ENCODE measurements around the gene RNU1-4. TPM values are rescaled to one million over a fixed set of nuclear protein-coding genes. Genes with fewer than 3 reads are reported as not detected.
A peak's percentile ranks its signal among the peaks of the same experiment; 100 is the strongest.
"Not testable (repeated sequence)": the region's sequence is repeated elsewhere in the genome, so short reads cannot be mapped to it uniquely, and the experiment has no call there.

Gene RNU1-4
- total RNA-seq, 1 experiment from 2014 or later = under 0.01 TPM

DNA sequence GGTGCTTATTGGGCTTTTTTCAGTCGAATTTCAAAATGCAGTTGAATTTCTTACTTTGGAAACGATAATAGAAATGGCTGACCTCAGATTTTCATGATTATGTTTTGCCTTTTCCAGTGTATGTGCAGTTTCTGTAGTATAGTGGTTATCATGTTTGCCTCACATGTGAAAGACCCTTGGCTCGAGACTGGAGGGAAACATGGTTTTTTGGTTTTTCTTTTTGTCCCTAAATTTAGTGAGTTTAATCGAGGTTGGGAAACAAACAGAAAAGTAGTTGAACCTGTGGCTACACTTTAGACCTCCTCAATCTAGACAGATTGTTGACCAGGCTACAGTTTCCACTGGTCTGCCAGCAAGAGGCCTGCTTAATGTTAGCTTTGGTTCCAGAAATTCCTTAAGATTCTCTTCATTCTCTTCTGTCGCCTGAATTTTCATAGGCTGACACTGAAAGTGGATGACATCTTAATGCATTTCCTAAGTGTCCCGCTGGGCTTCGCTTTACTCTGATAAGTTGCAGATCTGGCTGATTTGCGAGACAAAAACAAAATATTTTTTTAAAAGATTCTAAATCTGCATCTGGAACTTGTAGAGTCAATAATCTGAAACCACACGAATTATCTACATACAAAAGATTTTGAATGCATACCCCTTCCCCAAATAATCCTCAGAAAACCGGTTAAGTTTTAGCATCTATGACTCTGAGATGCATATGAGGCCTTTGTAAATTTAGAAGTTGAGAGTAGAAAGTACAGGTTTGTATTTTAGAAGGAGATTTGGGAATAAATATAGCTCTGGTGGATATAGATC is 14.7 kb upstream of the RNU1-4 start:
- not testable (repeated sequence) for DNase-seq (ENCODE audit: extremely low read depth, low read depth)

DNA sequence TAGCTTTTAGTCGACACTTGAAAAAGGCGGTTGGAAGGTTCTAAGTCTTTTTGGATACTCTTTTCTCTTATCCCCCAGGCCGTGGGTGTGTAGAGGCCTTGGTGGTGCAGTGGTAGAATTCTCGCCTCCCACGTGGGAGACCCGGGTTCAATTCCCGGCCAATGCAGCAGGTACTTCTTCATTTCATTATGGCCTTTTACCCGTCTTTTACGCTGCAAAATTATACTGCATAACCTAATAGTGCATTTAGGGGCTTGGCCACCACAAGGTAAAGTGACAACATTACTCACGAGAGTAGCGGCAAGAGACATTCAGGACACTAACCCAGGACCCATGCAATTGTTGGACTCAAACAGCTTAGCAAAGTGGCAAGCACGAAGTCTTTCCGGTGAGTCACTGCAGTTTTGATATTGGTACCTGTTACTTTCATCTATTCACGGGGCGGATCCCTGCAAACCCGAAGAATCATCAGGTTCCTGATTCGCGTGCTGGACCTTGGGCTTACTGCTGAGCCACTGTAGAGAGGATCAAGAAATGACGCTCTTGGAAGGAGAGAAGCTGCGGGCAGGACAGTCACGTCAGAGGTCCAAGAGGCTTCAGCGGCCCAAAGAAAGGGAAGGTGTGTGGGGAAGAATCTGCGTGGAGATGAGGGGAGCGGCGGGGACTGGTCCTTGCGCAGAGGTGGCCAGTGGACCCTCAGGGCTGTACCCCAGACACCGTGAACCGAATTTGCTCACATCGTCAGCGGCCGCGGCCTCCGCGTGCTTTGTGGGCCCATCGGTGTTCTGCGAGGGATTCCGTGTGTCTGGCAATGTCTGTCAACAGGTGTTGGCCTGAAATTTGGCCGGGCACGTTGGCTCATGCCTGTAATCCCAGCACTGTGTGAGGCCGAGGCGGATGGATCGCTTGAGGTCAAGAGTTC is 12.9 kb upstream of the RNU1-4 start:
- DNase-seq (ENCODE audit: extremely low read depth, low read depth) = peak; percentile 52

DNA sequence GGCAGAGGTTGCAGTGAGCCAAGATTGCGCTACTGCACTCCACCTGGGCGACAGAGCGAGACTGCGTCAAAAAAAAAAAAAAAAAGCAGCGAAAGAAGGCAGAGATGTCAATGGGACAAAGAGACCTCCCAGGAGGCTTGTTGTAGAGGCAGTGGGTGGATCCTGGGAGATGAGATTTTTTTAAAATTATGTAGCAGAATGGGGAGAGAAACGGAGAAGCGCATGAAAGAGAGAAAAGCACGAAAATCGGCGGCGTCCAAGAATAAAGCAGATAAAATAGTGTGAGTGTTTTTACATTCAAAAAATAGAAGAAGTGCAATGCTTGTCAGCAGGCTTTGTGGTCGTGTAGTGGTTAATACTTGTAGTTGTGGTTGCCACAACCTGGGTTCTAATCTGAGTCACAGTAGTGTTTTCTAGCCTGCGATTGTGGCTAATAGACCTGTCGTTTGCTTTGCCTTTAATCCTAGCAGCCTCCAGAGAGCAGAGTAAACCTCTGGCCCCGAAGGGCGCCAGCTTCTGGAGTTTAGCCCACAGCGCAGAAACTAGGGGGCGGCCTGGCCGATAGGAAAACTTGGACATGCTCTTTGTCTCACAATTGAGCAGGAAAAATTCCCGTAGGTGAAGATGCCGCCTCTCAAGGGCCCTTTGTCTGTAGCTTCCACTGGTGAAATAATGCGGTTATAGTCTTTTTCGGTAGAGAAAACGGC is 11.9 kb upstream of the RNU1-4 start:
- DNase-seq (ENCODE audit: extremely low read depth, low read depth) = not testable (repeated sequence)

DNA sequence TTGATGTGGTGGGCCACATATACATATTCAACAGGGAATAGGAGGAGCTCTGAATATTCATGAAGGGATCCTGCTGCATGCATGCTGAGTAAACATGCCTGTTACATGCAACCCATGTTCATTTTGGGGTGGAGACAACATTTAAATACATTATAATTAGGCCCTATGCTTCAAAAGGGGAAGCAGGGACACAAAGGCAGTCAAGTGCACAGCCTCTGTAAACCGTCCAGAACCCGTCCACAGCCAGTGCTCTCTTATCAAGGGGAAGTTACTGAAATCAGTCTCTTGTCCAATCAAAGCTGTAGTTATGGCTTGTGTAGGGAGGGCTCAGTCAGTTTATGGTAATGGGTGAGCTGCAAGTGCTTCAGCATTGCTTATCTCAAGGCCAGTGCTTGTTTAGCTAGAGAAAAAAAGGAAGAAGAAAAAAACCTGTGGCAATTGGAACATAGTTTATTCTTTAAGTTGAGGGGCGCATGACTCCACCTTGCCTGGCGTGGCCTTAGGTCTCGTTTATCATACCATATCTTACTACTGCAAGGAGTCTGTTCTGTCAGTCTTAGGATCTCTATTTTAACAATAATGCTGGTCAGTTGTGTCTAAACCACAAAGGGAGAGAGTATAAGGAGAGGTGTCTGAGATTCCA is 7.9 kb upstream of the RNU1-4 start:
- DNase-seq (ENCODE audit: extremely low read depth, low read depth) = not testable (repeated sequence)

DNA sequence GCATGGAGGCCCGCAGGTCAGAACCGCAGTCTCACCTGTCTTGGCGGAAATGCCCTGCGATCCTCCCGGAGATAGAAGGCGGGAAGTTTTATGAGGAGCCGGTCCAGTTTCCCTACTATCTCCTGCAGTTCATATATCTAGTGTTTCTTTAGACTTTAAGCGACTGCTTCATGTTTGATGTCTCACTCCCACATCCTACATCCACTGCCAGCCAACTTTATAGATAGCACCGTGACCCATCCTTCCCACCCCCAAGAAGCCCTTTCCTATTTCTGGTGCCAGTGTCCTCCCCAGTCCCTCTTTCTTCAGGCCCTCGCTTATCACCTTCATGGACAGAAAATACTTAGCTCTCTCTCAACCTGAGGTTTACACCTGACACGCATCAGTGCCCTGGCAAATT is 914 bp downstream of the RNU1-4 start:
- not testable (repeated sequence) for DNase-seq (ENCODE audit: extremely low read depth, low read depth)

DNA sequence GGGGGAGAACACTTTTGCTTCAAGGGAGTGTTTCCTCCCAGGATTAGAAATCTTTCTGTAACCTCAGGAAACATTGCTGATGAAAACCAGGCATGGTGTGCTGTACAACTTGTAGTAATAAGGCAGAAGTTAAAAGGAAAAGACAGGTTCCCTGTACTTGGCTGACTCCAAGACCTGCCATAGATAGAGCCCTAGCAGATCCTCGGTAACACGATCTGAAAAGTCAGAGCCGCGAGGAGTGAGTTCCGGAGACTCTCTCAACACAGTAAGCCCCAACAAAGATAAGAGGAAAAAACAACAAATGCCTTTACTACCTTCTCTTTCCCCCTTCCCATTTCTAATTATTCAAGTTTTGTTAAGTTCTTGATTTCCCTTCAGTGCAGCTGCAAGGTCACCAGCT is 7.3 kb downstream of the RNU1-4 start:
- not testable (repeated sequence) for DNase-seq (ENCODE audit: extremely low read depth, low read depth)

DNA sequence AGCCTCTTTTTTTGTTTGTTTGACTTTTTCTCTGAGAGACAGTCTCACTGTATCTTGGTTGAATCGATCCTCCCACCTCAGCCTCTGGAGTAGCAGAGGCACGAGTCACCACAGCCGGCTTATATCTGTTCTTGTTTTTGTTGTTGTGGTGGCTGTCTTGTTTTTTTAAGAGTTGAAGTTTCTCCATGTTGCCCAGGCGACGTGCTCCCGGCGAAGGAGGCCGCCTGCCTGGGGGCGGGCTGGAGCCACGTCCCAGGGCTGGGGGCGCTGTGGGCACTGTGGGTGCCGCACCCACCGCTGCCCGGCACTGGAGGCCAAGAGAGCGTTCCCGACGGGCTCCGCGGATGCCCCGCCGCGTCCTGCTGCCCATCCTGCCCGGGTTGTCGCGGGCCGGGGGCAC is 8.4 kb downstream of the RNU1-4 start:
- not testable (repeated sequence) for DNase-seq (ENCODE audit: extremely low read depth, low read depth)

DNA sequence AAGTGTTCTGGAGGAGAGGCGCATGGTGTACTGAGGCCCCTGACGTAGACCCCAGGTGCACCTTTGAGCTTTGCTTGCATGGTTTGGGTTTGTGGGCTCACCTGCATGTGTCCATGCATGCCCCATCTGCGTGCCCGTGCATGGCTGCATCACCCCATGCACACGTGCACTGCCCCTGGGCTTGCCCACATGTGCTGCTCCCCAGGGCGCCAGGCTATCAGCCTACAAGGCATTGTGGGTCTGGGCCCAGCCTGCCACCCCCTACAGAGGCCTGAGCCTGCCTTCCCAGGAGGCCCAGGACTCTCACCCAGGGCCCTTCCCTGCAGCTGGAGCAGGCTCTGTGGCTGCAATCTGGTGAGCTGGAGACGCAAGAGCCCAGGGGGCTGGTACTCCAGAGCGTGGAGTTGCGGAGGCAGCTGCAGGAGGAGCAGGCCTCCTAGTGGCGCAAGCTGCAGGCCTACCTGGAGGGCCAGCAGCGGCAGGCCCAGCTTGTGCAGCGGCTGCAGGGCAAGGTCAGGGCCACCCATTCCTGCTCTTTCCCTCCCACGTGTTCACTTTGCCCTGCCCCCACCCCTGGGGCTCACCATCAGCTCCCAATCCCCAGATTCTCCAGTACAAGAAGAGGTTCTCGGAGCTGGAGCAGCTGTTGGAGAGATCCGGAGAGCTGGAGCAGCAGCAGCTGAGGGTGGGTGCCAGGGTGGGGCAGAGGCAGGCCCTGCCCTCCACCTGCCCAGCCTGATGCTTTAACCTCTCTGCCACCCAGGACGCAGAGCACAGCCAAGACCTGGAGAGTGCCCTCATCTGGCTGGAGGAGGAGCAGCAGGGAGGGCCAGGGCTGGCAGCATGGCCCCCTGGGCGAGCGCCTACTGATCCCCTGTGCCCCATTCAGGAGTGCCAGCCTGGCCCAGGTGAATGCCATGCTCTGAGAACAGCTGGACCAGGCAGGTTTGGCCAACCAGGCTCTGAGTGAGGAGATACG is 9.9 kb downstream of the RNU1-4 start:
- not testable (repeated sequence) for DNase-seq (ENCODE audit: extremely low read depth, low read depth)

DNA sequence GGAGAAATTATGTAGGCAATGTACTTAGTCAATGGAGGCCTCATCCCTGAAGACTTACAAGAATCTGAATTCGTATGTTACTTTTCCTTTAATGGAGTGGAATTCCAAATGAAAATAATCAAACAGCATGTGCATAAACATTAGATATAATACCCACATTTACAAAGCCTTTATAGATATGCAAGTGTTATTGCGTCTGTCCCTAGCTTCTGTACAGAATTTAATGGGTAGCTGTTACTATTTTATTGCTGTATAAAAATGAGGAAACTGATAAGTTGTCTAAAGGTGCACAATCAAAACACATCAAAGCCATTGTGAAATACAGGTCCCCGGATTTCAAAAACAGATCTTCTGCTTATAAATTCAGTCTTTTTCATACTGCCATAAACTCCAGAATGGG is 12.5 kb downstream of the RNU1-4 start:
- DNase-seq (ENCODE audit: extremely low read depth, low read depth) = not testable (repeated sequence)

DNA sequence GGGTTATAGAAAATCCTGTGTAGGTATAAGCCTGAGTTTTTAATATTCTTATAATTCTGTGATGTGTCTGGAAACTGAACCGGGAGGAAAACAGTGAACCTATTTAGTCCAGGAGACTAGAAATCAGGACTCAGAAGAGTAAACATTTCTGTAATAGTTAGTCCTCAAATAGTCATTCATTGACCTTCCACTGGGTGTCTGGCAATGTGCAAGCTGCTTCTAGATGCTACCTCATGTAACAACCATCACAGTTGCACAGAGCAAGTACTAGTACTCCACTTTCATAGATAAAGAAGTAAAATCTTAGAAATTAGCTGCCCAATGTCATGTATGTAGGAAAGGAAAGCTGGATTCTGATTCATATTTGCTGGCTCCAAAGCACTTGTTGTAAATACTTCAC is 15.1 kb downstream of the RNU1-4 start:
- DNase-seq (ENCODE audit: extremely low read depth, low read depth) = not testable (repeated sequence)

DNA sequence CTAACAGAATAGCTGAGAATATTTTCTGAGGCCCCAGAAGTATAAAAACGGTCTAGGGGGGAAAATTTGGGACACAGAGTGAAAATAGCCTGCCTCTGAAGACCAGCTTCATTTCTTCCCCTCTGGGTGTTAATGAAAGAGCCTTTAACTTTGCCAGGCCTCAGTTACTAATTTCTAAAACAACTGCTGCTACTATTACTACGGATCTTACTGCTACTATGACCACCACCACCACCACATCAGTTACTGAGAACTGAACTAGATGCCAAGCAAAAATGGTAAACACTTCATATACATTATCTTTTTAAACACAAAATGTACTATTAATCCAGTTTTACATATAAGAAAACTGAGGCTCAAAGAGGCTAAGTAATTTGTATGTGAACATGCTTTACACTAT is 15.6 kb downstream of the RNU1-4 start:
- DNase-seq (ENCODE audit: extremely low read depth, low read depth) = not testable (repeated sequence)

DNA sequence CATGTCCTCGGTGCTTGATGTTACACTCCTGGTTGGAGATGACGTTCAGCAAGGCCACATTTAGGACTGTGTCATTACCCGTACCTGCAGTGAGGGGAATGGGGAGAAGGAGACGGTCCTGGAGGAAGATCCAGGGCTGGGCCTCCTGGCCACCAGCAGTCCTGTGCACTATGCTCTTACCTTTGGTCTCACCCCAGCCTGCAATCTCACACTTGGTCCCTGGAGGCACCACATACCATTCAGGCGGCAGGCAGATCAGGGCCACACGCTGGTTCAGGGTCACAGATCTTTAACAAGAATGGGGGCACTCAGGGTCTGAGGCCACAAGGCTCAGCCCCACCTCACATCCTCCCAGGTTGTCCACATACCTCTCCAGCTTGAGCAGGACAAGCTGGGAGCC is 17.3 kb downstream of the RNU1-4 start:
- DNase-seq (ENCODE audit: extremely low read depth, low read depth) = not testable (repeated sequence)

DNA sequence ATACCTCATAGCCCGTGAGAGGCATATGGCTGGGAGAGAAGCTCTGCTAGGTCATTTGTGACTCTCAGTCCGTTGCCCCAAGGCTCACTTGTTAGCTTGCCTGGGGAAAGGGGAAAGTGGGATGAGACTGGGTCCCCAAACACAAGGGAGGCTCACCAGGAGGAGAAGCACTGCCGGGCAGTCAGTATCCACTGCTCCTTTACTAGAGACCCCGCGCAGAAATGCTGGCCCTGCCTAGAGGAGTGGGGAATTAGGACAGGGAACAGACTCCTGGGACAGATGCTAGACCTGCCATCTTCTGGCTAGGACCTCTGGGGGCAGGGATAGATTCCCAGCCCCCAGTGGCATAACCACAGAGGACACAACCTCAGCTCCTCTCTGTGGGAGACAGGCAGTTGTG is 17.7 kb downstream of the RNU1-4 start:
- DNase-seq (ENCODE audit: extremely low read depth, low read depth) = not testable (repeated sequence)

DNA sequence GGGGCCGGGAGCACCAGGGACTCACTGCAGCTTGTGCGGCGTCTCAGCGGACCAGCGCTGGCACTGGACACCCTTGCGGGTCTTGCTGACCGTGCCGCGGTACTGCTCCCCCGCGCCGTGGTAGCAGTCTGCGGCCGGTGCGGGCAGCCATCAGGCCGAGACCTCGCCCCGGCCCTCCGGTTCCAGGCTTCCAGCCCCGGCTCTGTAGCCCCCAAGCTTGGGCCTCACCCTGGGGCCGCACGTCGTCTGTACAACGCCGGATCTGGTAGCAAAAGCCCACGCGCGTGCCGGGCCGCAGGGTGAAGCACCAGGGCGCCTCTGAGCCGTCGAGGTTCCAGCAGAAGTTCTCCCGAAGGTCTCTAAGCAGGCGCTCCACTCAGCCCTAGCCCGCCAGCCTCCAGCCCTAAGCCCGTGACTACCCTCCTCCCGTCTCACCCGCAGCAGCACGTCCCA is 18.8 kb downstream of the RNU1-4 start:
- not testable (repeated sequence) for DNase-seq (ENCODE audit: extremely low read depth, low read depth)

DNA sequence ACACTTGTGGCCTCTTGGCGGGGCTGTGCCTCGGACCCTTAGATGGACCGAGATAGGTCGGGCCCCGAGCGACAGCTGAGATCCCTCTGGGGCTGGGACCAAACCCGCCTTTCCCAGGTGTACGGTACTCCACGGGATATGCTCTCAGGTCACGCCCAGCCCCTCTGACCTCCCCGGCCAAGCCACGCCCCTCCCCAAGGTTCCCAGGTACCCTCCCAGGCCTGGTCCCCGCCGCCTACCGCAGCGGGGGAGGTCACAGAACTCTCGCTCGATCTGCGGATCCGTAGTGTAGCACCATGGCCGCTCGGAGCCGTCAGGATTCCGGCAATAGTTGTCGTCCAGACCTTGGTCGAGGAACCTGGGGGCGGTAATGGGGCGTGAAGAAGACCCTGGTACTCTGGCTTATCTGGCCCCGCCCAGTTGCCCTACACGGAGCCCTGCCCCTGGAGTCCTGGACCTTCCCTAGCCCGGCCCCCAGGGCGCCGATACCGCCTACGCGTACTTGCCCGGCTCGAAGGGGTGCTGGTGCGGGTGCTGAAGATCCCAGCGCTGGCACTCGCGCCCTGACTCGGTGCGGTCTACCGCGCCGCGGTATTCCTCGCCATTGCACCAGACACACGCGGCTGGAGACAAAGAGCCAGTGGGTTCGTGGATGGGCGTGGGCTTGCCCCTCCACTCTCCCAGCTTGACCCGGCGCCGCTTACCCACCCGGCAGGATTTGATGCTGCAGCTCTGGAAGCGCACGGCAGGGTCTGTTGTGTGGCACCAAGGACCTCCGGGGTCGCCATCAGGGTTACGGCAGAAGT is 19.5 kb downstream of the RNU1-4 start:
- not testable (repeated sequence) for DNase-seq (ENCODE audit: extremely low read depth, low read depth)

DNA sequence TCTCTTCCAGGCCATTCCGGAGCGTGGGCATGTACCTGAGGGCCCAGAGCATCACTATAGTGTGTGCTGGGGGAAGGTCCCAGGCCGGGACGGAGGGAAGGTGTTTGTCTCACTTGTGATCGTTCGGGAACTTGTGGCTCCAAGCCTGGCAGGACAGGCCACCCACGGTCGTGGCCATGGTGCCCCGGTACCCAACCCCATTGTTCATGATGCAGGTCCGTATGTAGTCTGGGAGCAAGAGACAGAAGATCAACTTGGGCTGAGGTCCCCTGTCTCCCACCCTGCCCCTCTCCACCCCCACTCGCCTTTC is 20.1 kb downstream of the RNU1-4 start:
- DNase-seq (ENCODE audit: extremely low read depth, low read depth) = not testable (repeated sequence)

DNA sequence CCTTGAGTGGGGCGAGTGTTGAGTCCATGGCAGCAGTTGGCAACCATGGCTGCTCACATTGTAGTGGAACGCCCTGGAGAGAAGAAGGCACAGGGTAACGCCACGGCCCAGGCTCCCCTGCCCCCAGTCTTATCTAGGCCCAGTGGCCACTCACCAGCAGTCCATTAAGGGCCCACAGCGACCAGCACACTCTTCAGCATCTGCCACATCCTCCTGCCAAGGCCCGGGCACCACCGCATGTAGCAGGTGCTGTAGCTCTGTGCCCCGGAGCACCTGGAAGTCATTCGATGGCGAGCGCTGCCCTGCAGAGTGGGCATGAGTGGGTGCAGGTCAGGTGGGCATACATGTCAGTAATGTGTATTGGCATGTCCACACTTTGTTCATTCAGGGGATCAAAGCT is 20.5 kb downstream of the RNU1-4 start:
- not testable (repeated sequence) for DNase-seq (ENCODE audit: extremely low read depth, low read depth)

DNA sequence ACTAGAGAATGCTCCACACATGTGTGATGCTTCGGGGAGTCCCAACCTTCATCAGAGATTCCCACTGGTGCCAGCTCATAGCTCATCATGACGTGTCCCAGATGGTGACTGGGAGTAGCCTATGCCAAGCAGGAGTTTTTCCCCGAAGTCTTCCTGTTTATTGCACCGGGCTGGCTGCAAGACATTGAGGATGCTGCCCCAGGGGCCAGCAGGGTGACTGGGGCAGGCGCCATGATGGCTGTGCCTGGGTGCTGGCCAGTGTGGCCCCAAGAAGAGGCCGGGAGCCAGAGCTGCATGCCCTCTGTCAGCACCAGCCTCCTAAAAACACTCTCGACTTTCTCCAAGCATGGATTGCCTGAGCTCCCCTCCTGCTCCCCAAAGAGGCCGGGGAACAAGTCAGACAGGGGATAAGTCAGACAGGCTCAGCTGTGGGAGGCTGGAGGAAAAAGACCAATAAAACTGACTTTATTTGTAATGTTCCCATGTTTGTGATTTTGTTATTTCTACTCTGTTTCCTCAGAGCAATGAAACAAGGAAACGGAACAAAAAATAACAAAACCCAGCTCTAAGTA is 24.0 kb downstream of the RNU1-4 start:
- not testable (repeated sequence) for DNase-seq (ENCODE audit: extremely low read depth, low read depth)
